OCI-LY7 (cell line): ENCODE data around the gene DIPK1C.

Source experiments
- EZH2phosphoT487 ChIP-seq: fragments of 200-600 bp; sonication (generic); IDR thresholded peaks from 2 replicates; pipeline ENCODE4 v1.6.1; 2018; ENCODE audit warnings: low read depth, borderline replicate concordance, mild to moderate bottlenecking, mixed run types, antibody characterized with exemption, low read length, moderate library complexity, mixed read lengths
- TF ChIP-seq, protein P1 (sequence below): fragments of 200-600 bp; sonication (generic); conservative IDR thresholded peaks from 2 replicates; pipeline ENCODE4 v1.5.1; 2014; ENCODE audit warnings: mild to moderate bottlenecking, antibody characterized with exemption, low read length, moderate library complexity, mixed read lengths

DNA sequence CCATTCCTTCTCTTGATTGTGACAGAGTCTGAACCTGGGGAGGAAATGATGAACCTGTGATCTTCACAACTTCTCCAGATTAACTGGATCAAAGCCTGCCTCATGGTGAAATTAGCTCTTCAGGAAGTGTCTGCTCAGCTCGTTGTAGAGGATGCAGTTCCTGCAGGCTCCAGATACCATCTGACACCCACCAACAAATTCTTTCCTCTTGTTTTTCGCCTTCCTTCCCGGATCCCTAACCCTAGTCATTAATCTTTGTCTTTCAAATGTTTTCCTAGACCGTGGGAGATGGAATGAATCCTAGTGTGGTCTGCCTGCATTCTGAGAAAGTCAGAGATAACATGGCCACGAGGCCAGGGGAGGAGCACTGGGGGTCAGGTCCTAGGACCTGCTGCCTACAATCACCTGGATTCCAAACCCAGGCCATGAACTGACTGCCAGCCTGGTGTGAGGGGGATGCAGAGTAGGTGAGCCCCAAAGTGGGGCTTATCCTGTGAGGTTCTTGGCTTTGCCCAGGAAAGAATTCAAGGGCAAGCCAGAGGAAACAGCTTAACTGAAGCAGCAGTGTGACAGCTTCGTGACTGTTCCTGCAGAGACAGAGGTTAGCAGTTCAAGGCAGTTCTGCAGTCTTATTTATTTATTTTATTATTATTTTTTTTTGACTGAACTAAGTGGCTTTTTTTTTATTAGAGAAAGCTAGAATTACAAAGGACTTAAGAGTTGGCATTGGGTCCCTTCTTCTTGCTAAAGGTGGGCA is 67.8 kb downstream of the DIPK1C start:
- TF ChIP-seq, protein P1, sequence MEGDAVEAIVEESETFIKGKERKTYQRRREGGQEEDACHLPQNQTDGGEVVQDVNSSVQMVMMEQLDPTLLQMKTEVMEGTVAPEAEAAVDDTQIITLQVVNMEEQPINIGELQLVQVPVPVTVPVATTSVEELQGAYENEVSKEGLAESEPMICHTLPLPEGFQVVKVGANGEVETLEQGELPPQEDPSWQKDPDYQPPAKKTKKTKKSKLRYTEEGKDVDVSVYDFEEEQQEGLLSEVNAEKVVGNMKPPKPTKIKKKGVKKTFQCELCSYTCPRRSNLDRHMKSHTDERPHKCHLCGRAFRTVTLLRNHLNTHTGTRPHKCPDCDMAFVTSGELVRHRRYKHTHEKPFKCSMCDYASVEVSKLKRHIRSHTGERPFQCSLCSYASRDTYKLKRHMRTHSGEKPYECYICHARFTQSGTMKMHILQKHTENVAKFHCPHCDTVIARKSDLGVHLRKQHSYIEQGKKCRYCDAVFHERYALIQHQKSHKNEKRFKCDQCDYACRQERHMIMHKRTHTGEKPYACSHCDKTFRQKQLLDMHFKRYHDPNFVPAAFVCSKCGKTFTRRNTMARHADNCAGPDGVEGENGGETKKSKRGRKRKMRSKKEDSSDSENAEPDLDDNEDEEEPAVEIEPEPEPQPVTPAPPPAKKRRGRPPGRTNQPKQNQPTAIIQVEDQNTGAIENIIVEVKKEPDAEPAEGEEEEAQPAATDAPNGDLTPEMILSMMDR: no peak
- TF ChIP-seq EZH2phosphoT487: no peak
